ENCODE measurements around the gene ORC5.

DNA sequence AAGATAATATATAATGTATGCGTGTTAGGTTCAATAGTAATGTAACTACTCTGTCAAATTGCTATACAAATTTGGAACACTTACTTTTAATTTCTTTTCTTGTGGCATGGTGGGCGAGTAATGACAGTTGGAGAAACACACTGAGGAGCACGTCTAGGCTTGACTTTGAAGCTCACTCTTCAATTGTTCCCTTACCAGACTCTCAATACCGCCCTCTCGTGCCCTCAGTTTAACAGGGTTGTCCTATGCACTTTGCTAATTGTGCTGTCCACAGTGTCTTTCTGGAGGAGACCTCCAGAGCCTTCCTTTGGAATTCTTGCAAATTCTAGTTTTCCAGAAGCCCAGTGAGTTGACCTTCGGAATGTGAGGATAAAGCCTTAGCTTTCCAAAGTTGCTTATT is 111.1 kb downstream of the ORC5 start:
- TF ChIP-seq GATA2 (IDR thresholded peaks at IDR 0.05; ENCODE audit: low read depth, low read length) (no peak), GATA3 (IDR thresholded peaks at IDR 0.05; ENCODE audit: low read depth, low read length) (no peak)

All from SH-SY5Y (cell line).